Mesendoderm (in vitro differentiated cells): ENCODE results near the gene FAM120A.

Experiments
- DNase-seq: peaks from one replicate; pipeline ENCODE4 v3.0.0; 2013
- H2AK5ac ChIP-seq: 2 replicates; pipeline ENCODE4 v1.6.1; 2013; ENCODE audit warnings: low read length, inconsistent platforms
- H2BK120ac ChIP-seq: 2 replicates; pipeline ENCODE4 v1.6.1; 2013; ENCODE audit warnings: low read depth, mild to moderate bottlenecking, low read length, moderate library complexity, mixed read lengths
- H2BK15ac ChIP-seq: replicated peaks from 2 replicates; pipeline ENCODE4 v1.6.1; 2013; ENCODE audit warnings: low read depth, mild to moderate bottlenecking, moderate library complexity
- H2BK5ac ChIP-seq: 2 replicates; pipeline ENCODE4 v1.6.1; 2013; ENCODE audit warnings: low read length, inconsistent platforms
- H3K18ac ChIP-seq: 2 replicates; pipeline ENCODE4 v1.6.1; 2013; ENCODE audit warnings: mild to moderate bottlenecking, low read length, mixed read lengths
- H3K23ac ChIP-seq: one replicate; pipeline ENCODE4 v1.6.1; 2013; ENCODE audit warnings: low read length
- H3K27ac ChIP-seq: 2 replicates; pipeline ENCODE4 v1.5.1; 2013; ENCODE audit warnings: low read depth, mild to moderate bottlenecking, inconsistent platforms, low read length, moderate library complexity
- H3K27me3 ChIP-seq: 2 replicates; pipeline ENCODE4 v1.6.1; 2013; ENCODE audit warnings: low read length, control low read depth, mild to moderate bottlenecking, inconsistent platforms; ENCODE audit not compliant: insufficient read depth, poor library complexity
- H3K36me3 ChIP-seq: 2 replicates; pipeline ENCODE4 v1.6.1; 2013; ENCODE audit warnings: low read length, inconsistent platforms; ENCODE audit not compliant: control insufficient read depth, insufficient read depth
- H3K4ac ChIP-seq: one replicate; pipeline ENCODE4 v1.6.1; 2013; ENCODE audit warnings: low read depth, mild to moderate bottlenecking, low read length, moderate library complexity
- H3K4me1 ChIP-seq: 2 replicates; pipeline ENCODE4 v1.6.1; 2013; ENCODE audit warnings: low read depth, low read length, inconsistent platforms; ENCODE audit not compliant: control insufficient read depth
- H3K4me2 ChIP-seq: 2 replicates; pipeline ENCODE4 v1.6.1; 2013; ENCODE audit warnings: low read length
- H3K4me3 ChIP-seq: 2 replicates; pipeline ENCODE4 v1.5.1; 2013; ENCODE audit warnings: mild to moderate bottlenecking, low read length
- H3K56ac ChIP-seq: one replicate; pipeline ENCODE4 v1.6.1; 2013; ENCODE audit warnings: low read length
- H3K79me1 ChIP-seq: 2 replicates; pipeline ENCODE4 v1.6.1; 2013; ENCODE audit warnings: low read length, inconsistent platforms
- H3K79me2 ChIP-seq: 2 replicates; pipeline ENCODE4 v1.6.1; 2013; ENCODE audit warnings: mild to moderate bottlenecking, low read length; ENCODE audit not compliant: control insufficient read depth, insufficient read depth
- H3K9ac ChIP-seq: 2 replicates; pipeline ENCODE4 v1.6.1; 2013; ENCODE audit warnings: low read length, inconsistent platforms
- H4K5ac ChIP-seq: one replicate; pipeline ENCODE4 v1.6.1; 2013; ENCODE audit warnings: low read length
- H4K8ac ChIP-seq: one replicate; pipeline ENCODE4 v1.6.1; 2013; ENCODE audit warnings: low read depth, mild to moderate bottlenecking, control low read depth, low read length, moderate library complexity
- WGBS: extraction: QIAGEN DNeasy Blood & Tissue Kit; methylation state at CpG from one replicate; pipeline ENCODE4 v1.1.7; 2013; ENCODE audit warnings: low lambda C conversion rate, missing lambda C conversion rate; ENCODE audit not compliant: insufficient coverage; ENCODE audit errors: extremely low coverage; 5-methylcytosine and 5-hydroxymethylcytosine counted together

The FAM120A gene

DNA sequence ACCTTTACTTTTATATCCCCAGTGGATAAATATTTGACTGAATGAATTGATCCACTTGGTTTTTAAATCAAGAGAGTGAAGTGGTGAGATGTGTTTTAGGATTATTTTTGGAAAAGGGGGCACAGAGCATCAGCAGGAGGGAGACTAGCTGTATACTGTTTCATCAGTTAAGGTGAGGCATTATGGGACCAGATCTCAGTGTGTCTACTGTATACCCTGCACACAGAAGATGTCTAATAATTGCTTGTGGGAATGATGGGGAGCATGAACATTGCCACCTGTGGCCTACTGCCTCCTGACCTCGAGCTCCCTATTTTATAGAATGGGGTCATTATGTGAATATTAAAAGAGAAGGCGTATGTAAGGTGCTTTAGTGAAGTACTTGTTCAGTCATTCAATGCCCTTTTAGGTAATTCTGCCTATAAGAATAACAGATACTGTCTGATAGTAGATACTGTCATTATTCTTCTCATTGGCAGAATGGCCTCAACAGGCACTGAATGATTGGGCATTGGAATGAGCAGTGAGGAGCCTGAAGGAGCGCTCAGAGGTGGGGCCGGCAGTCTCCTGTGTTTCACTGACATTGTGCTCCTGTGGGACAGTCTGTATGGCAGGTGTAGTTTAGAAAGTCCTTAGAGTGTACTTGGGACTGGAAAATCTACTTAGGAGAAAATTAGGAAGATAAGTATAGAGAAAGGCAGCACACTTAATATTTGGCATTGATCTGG, 49.2 kb downstream of the FAM120A start:
- no CpG with 5 or more reads among the region's 4 CpGs for WGBS
- no peak overlapping the region for H2BK5ac ChIP-seq
- no peak overlapping the region for H2BK120ac ChIP-seq
- H3K4ac ChIP-seq, result no peak overlapping the region
- no peak overlapping the region for H3K27ac ChIP-seq
- no peak for DNase-seq
- H4K8ac ChIP-seq, result no peak overlapping the region
- H2AK5ac ChIP-seq, result no peak overlapping the region
- H3K4me2 ChIP-seq, result no peak overlapping the region
- no peak overlapping the region for H3K18ac ChIP-seq
- H3K79me2 ChIP-seq, result peaks cover 7% of the 10 kb centered on the region
- no peak overlapping the region for H3K4me3 ChIP-seq
- H3K9ac ChIP-seq, result no peak overlapping the region
- no peaks in the 10 kb centered on the region for H3K36me3 ChIP-seq
- peaks cover 17% of the 10 kb centered on the region for H3K79me1 ChIP-seq
- no peaks in the 10 kb centered on the region for H3K27me3 ChIP-seq
- H3K23ac ChIP-seq, result no peak overlapping the region
- H3K4me1 ChIP-seq, result no peaks in the 10 kb centered on the region
- H3K56ac ChIP-seq, result no peak overlapping the region
- H4K5ac ChIP-seq, result no peak overlapping the region
- no peak overlapping the region for H2BK15ac ChIP-seq

DNA sequence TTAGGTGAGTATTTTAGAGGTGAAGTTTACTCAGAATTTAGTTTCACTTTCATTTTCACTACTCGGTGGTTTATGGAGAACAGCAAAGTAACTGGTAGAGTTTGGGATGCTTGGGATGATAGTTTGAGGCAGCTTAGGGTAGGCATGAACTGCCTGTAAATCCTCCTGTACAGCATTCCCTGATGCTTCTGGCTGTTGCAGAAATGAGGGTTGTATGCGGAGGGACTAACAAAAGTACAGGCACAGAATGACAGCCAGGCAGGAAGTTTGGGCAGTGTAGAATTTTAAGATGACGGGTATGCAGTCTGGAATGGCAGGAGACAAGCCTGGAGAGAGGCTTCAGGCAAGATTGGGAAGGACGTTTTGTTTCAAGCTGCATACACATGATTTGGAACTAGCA, 49.9 kb downstream of the FAM120A start:
- Histone ChIP-seq H3K27me3 (no peaks in the 10 kb centered on the region), H2BK15ac (no peak overlapping the region), H4K5ac (no peak overlapping the region), H2AK5ac (no peak overlapping the region), H3K23ac (no peak overlapping the region), H3K79me2 (peaks cover 10% of the 10 kb centered on the region), H3K4me2 (no peak overlapping the region), H3K27ac (no peak overlapping the region), H3K79me1 (peaks cover 18% of the 10 kb centered on the region), H3K4me3 (no peak overlapping the region), H2BK120ac (no peak overlapping the region), H4K8ac (no peak overlapping the region), H2BK5ac (no peak overlapping the region), H3K4me1 (no peaks in the 10 kb centered on the region), H3K18ac (no peak overlapping the region), H3K36me3 (no peaks in the 10 kb centered on the region), H3K56ac (no peak overlapping the region), H3K9ac (no peak overlapping the region), H3K4ac (no peak overlapping the region)
- WGBS, result no CpG with 5 or more reads among the region's 4 CpGs
- no peak for DNase-seq

DNA sequence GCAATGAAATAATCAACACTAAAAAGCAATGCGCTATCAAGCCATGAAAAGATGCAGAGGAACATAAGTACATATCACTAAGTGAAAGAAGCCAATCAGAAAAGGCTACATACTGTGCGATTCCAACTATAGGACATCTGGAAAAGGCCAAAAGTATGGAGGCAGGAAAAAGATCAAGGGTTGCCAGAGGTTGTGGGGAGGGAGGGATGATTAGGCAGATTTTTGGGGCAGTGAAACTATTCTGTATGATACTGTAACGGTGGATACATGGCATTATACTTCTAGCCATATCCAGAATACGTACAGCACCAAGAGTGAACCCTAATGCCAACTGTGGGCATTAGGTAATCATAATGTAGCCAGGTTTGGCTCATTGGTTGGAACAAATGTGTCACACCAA, 51.9 kb downstream of the FAM120A start:
- Histone ChIP-seq H2AK5ac (no peak overlapping the region), H2BK5ac (no peak overlapping the region), H3K36me3 (no peaks in the 10 kb centered on the region), H3K4me1 (no peaks in the 10 kb centered on the region), H3K4me2 (no peak overlapping the region), H3K9ac (no peak overlapping the region), H3K4ac (no peak overlapping the region), H4K5ac (no peak overlapping the region), H3K23ac (no peak overlapping the region), H3K4me3 (no peak overlapping the region), H3K56ac (no peak overlapping the region), H3K27me3 (no peaks in the 10 kb centered on the region), H4K8ac (no peak overlapping the region), H3K18ac (no peak overlapping the region), H3K27ac (no peak overlapping the region), H2BK120ac (no peak overlapping the region), H3K79me2 (peaks cover 26% of the 10 kb centered on the region), H3K79me1 (peaks cover 24% of the 10 kb centered on the region), H2BK15ac (no peak overlapping the region)
- WGBS, result no CpG with 5 or more reads among the region's 4 CpGs
- no peak for DNase-seq

DNA sequence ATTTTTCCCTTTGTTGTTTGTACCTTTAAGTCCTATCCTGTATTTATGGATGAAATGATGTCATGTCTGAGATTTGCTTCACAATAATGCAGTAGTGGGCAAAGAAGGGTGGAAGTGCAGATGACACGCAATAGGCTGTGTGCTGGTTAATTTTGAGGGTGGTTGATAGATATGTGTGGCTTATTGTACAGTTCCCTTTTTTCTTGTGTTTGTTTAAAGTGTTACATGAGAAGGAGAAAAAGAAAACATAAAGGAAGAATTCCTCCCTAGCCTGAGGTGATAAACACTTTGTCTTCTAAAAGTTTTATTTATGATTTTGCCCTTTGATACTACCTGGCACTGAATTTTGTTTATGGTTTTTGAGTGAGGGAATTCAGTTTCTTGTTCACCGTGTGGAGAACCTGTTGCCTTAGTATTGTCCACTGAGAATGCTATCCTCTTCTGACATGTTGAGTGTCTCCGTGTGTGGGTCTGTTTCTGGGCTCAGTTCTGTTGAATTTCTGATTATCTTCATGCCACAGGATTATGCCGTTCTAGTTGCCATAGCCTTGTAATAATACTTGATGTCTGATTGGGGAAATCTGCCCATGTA, 54.2 kb downstream of the FAM120A start:
- no peak overlapping the region for H4K5ac ChIP-seq
- no peak overlapping the region for H2BK5ac ChIP-seq
- H3K79me1 ChIP-seq, result peaks cover 22% of the 10 kb centered on the region
- H2AK5ac ChIP-seq, result no peak overlapping the region
- no peak overlapping the region for H3K4me3 ChIP-seq
- no peaks in the 10 kb centered on the region for H3K27me3 ChIP-seq
- WGBS, result no CpG with 5 or more reads among the region's 4 CpGs
- H4K8ac ChIP-seq, result no peak overlapping the region
- no peak overlapping the region for H3K4me2 ChIP-seq
- no peak overlapping the region for H3K4ac ChIP-seq
- no peak overlapping the region for H2BK120ac ChIP-seq
- peaks cover 34% of the 10 kb centered on the region for H3K79me2 ChIP-seq
- H3K36me3 ChIP-seq, result no peaks in the 10 kb centered on the region
- H3K4me1 ChIP-seq, result no peaks in the 10 kb centered on the region
- DNase-seq, result no peak
- no peak overlapping the region for H3K56ac ChIP-seq
- H3K27ac ChIP-seq, result no peak overlapping the region
- H2BK15ac ChIP-seq, result no peak overlapping the region
- no peak overlapping the region for H3K18ac ChIP-seq
- H3K23ac ChIP-seq, result no peak overlapping the region
- no peak overlapping the region for H3K9ac ChIP-seq

DNA sequence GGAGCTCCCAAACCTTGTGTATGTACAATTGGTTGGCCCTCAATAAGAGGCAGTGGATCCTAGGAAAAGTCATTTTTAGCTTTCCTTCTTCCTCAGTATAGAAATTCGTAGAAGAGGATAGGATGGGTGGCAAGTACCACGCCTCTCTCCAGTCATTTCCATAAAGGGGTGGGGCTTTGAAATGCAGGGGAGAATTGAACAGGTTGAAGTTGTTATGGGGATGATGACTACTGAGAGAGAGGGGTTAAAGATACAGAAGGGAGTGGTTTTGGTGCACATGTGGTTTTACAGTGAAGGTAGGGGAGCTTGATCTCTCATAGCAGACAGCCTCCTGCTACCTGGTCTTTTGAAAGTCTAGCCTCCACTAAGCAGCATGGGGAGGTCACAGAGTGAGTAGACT, 56.3 kb downstream of the FAM120A start:
- Histone ChIP-seq H3K4me3 (no peak overlapping the region), H3K56ac (no peak overlapping the region), H3K4ac (no peak overlapping the region), H2BK120ac (no peak overlapping the region), H3K36me3 (no peaks in the 10 kb centered on the region), H4K8ac (no peak overlapping the region), H3K79me2 (peaks cover 37% of the 10 kb centered on the region), H3K4me2 (no peak overlapping the region), H3K9ac (no peak overlapping the region), H3K4me1 (no peaks in the 10 kb centered on the region), H3K27me3 (no peaks in the 10 kb centered on the region), H4K5ac (no peak overlapping the region), H3K23ac (no peak overlapping the region), H3K79me1 (peaks cover 22% of the 10 kb centered on the region), H3K27ac (no peak overlapping the region), H3K18ac (no peak overlapping the region), H2BK15ac (no peak overlapping the region), H2BK5ac (no peak overlapping the region), H2AK5ac (no peak overlapping the region)
- DNase-seq, result no peak
- WGBS, result no CpG with 5 or more reads among the region's 2 CpGs

DNA sequence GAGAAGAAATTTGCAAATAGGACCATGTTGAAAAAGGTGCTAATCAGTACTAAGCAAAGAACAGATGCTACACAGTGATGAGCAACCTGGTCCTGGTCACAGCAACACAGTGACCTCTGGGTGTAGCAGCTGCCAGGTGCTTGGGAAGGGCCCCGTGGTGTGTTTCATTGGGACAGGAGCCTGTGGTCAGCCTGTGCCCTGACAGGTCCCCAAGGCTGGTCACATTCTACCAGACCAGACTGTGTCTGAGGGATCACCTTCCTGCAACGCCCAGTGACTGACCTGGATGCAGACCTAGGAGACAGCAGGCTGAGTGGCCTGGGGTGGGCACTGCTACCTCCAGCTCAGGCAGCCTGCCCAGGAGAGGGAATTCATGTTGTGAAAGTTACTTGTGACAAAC, 56.7 kb downstream of the FAM120A start:
- no CpG with 5 or more reads among the region's 2 CpGs for WGBS
- DNase-seq, result no peak
- H2AK5ac ChIP-seq, result no peak overlapping the region
- no peaks in the 10 kb centered on the region for H3K27me3 ChIP-seq
- H3K4ac ChIP-seq, result no peak overlapping the region
- H3K79me2 ChIP-seq, result peaks cover 39% of the 10 kb centered on the region
- no peak overlapping the region for H2BK120ac ChIP-seq
- H3K79me1 ChIP-seq, result peaks cover 24% of the 10 kb centered on the region
- no peak overlapping the region for H4K8ac ChIP-seq
- no peak overlapping the region for H2BK5ac ChIP-seq
- no peak overlapping the region for H3K9ac ChIP-seq
- no peak overlapping the region for H3K18ac ChIP-seq
- H3K4me1 ChIP-seq, result no peaks in the 10 kb centered on the region
- no peak overlapping the region for H3K56ac ChIP-seq
- no peak overlapping the region for H3K4me3 ChIP-seq
- H3K36me3 ChIP-seq, result peaks cover 1% of the 10 kb centered on the region
- peak overlapping the region; percentile 51 for H3K23ac ChIP-seq
- no peak overlapping the region for H3K27ac ChIP-seq
- no peak overlapping the region for H4K5ac ChIP-seq
- H3K4me2 ChIP-seq, result no peak overlapping the region
- H2BK15ac ChIP-seq, result no peak overlapping the region
